Stimulated activated CD4-positive, alpha-beta T cell treated with anti-CD3 and anti-CD28 coated beads, Interleukin-4, amount 100 ng/mL, for 24 hours (primary cell): Measurements from ENCODE around the gene LAMP2.

ENCODE experiments used
- DNase-seq: peaks from one replicate; pipeline ENCODE4 v3.0.0-alpha.2; 2020

Gene LAMP2

GRCh38 chrX:120453985-120454384, 15.1 kb downstream of the LAMP2 start:
- DNase-seq = no peak

GRCh38 chrX:120452131-120452530, 17.0 kb downstream of the LAMP2 start:
- no peak for DNase-seq

- no peak for DNase-seq
These were observed 18.9 kb downstream of the LAMP2 start for GRCh38 chrX:120450163-120450562.

- no peak for DNase-seq
These were observed 22.6 kb downstream of the LAMP2 start for GRCh38 chrX:120446498-120446897.

- no peak for DNase-seq
These were observed 29.2 kb downstream of the LAMP2 start for GRCh38 chrX:120439921-120440320.

- no peak for DNase-seq
These were observed 39.1 kb downstream of the LAMP2 start for GRCh38 chrX:120429776-120430540.

GRCh38 chrX:120428309-120428708, 40.8 kb downstream of the LAMP2 start:
- no peak for DNase-seq

- DNase-seq = no peak
These were observed 42.5 kb downstream of the LAMP2 start for GRCh38 chrX:120426599-120426998.

- peak; percentile 3 for DNase-seq
These were observed 49.6 kb downstream of the LAMP2 start for GRCh38 chrX:120419463-120419862.

- no peak for DNase-seq
These were observed 60.9 kb downstream of the LAMP2 start for GRCh38 chrX:120408168-120408567.

GRCh38 chrX:120406638-120407037, 62.5 kb downstream of the LAMP2 start:
- DNase-seq = no peak

- no peak for DNase-seq
These were observed 66.7 kb downstream of the LAMP2 start for GRCh38 chrX:120402369-120402768.

GRCh38 chrX:120401301-120401700, 67.8 kb downstream of the LAMP2 start:
- DNase-seq = no peak

- DNase-seq = peak; percentile 4
These were observed 88.4 kb downstream of the LAMP2 start for GRCh38 chrX:120380699-120381098.

GRCh38 chrX:120379937-120380681, 89.0 kb downstream of the LAMP2 start:
- DNase-seq = no peak

- no peak for DNase-seq
These were observed 90.5 kb downstream of the LAMP2 start for GRCh38 chrX:120378570-120378969.
